Caco-2 (cell line): ENCODE results near the gene AHCYL2. TPM values are rescaled to one million over a fixed set of nuclear protein-coding genes. Genes with fewer than 3 reads are reported as not detected.

Experiments used
- BruUV-seq: library from RNA; stranded (reverse); fragments of 400-500 nt; replicated peaks from 2 replicates; lab custom pipeline; 2021; lab: Mats Ljungman, UMichigan
- CTCF ChIA-PET: fragments of 300-600 bp; sonication (Branson Sonifier 250); formaldehyde crosslinking; loops from one replicate; lab custom pipeline; 2022; ENCODE audit warnings: antibody characterized with exemption; lab: Charles Lee
- POLR2A ChIA-PET: fragments of 300-600 bp; sonication (Branson Sonifier 250); formaldehyde crosslinking; loops from one replicate; lab custom pipeline; 2022; ENCODE audit warnings: antibody characterized with exemption; lab: Charles Lee
- DNase-seq, 2 experiments: peaks; one replicate each; pipeline versions ENCODE4 v3.0.0 to v3.0.0-alpha.2; 2020 to 2022
- H3K27me3 ChIP-seq: replicated peaks from 2 replicates; pipeline ENCODE4 v1.6.0; 2011; ENCODE audit warnings: low read length; ENCODE audit not compliant: control insufficient read depth, insufficient read depth
- H3K36me3 ChIP-seq: 2 replicates; pipeline ENCODE4 v1.5.1; 2011; ENCODE audit warnings: low read length; ENCODE audit not compliant: control insufficient read depth, insufficient read depth
- H3K4me1 ChIP-seq: fragments of 250-450 bp; sonication (Bioruptor Pico); 2 replicates; pipeline ENCODE4 v1.5.1; 2020; ENCODE audit warnings: mild to moderate bottlenecking
- H3K4me3 ChIP-seq: 2 replicates; pipeline ENCODE4 v1.5.1; 2011; ENCODE audit warnings: low read depth, mild to moderate bottlenecking, control low read depth, low read length
- H3K9me3 ChIP-seq: fragments of 250-450 bp; sonication (Bioruptor Pico); 2 replicates; pipeline ENCODE4 v1.5.1; 2020; ENCODE audit warnings: mild to moderate bottlenecking, moderate library complexity
- H3K27ac Mint-ChIP-seq: one replicate; pipeline ENCODE4 v1.8.0; 2022; ENCODE audit warnings: mixed read lengths; ENCODE audit not compliant: unreplicated experiment
- H3K27me3 Mint-ChIP-seq: one replicate; pipeline ENCODE4 v1.8.0; 2022; ENCODE audit warnings: mixed read lengths; ENCODE audit not compliant: insufficient read depth, unreplicated experiment
- H3K36me3 Mint-ChIP-seq: one replicate; pipeline ENCODE4 v1.8.0; 2022; ENCODE audit warnings: mild to moderate bottlenecking, mixed read lengths; ENCODE audit not compliant: insufficient read depth, unreplicated experiment
- H3K4me1 Mint-ChIP-seq: one replicate; pipeline ENCODE4 v1.8.0; 2022; ENCODE audit warnings: low read depth, mixed read lengths; ENCODE audit not compliant: unreplicated experiment
- H3K4me3 Mint-ChIP-seq: one replicate; pipeline ENCODE4 v1.8.0; 2022; ENCODE audit warnings: mild to moderate bottlenecking, moderate library complexity, mixed read lengths; ENCODE audit not compliant: unreplicated experiment
- H3K9me3 Mint-ChIP-seq: one replicate; pipeline ENCODE4 v1.8.0; 2022; ENCODE audit warnings: mixed read lengths; ENCODE audit not compliant: unreplicated experiment
- intact Hi-C: fragments of 100-400 bp; cut with micrococcal nuclease; formaldehyde crosslinking; loops from one replicate; pipeline ENCODE4 v1.10.0; 2022; ENCODE audit not compliant: unreplicated experiment
- total RNA-seq: library from RNA; stranded (reverse); gene quantifications from 2 replicates; pipeline ENCODE4 v1.2.3, GENCODE V29; 2022
- TF ChIP-seq, protein P1 (sequence below), 2 experiments: fragments of 200-600 bp in 1 of 2; IDR thresholded peaks; 1 replicate in 1 of 2; 2 replicates in 1 of 2; pipeline versions ENCODE4 v1.5.1 to v1.8.0; 2011 to 2022; ENCODE audit warnings: antibody characterized with exemption in 1 of 2, control low read depth in 1 of 2, inconsistent platforms in 1 of 2, low read depth in 1 of 2, low read length in 1 of 2, mild to moderate bottlenecking in 1 of 2, moderate library complexity in 1 of 2; ENCODE audit not compliant: insufficient read depth in 1 of 2, severe bottlenecking in 1 of 2, unreplicated experiment in 1 of 2

AHCYL2 gene
- total RNA-seq, 1 experiment from 2014 or later, result 15.8 TPM

DNA sequence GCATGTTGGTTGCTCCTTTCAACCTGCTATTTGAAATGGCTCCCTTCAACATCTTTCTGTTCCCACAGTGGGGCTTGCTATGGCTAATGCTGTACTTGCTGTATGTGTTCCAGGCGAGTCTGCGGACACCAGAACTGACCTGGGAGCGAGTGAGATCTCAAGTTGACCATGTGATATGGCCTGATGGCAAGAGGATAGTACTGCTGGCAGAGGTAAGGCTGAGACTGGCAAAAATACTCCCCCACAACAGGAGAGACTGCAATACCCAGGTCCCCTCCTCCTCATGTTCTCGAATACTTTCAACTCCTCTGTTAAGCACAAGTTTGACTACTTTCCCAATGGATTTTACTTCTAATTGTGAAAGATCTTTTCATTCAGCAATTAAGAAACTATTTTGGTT lies 197.9 kb downstream of the AHCYL2 start:
- ChIA-PET POLR2A (no interaction called here), CTCF (no interaction called here)
- BruUV-seq, result no TSS peak
- Histone ChIP-seq H3K9me3 (no peaks in the 10 kb centered on the region), H3K36me3 (no peaks in the 10 kb centered on the region), H3K27me3 (no peaks in the 10 kb centered on the region), H3K4me1 (no peaks in the 10 kb centered on the region), H3K4me3 (no peak overlapping the region)
- H3K27ac Mint-ChIP-seq, result no peak overlapping the region
- intact Hi-C loops, result no loop called here
- no peaks in the 10 kb centered on the region for H3K27me3 Mint-ChIP-seq
- H3K4me1 Mint-ChIP-seq, result no peaks in the 10 kb centered on the region
- no peak overlapping the region for H3K4me3 Mint-ChIP-seq
- TF ChIP-seq, protein P1, sequence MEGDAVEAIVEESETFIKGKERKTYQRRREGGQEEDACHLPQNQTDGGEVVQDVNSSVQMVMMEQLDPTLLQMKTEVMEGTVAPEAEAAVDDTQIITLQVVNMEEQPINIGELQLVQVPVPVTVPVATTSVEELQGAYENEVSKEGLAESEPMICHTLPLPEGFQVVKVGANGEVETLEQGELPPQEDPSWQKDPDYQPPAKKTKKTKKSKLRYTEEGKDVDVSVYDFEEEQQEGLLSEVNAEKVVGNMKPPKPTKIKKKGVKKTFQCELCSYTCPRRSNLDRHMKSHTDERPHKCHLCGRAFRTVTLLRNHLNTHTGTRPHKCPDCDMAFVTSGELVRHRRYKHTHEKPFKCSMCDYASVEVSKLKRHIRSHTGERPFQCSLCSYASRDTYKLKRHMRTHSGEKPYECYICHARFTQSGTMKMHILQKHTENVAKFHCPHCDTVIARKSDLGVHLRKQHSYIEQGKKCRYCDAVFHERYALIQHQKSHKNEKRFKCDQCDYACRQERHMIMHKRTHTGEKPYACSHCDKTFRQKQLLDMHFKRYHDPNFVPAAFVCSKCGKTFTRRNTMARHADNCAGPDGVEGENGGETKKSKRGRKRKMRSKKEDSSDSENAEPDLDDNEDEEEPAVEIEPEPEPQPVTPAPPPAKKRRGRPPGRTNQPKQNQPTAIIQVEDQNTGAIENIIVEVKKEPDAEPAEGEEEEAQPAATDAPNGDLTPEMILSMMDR (IDR thresholded peaks at IDR 0.05; ENCODE audit: insufficient read depth in 1 of 2, low read depth in 1 of 2, low read length in 1 of 2, severe bottlenecking in 1 of 2, unreplicated experiment in 1 of 2), result no peak
- peaks cover 5% of the 10 kb centered on the region for H3K36me3 Mint-ChIP-seq
- DNase-seq, result no peak
- H3K9me3 Mint-ChIP-seq, result no peaks in the 10 kb centered on the region

DNA sequence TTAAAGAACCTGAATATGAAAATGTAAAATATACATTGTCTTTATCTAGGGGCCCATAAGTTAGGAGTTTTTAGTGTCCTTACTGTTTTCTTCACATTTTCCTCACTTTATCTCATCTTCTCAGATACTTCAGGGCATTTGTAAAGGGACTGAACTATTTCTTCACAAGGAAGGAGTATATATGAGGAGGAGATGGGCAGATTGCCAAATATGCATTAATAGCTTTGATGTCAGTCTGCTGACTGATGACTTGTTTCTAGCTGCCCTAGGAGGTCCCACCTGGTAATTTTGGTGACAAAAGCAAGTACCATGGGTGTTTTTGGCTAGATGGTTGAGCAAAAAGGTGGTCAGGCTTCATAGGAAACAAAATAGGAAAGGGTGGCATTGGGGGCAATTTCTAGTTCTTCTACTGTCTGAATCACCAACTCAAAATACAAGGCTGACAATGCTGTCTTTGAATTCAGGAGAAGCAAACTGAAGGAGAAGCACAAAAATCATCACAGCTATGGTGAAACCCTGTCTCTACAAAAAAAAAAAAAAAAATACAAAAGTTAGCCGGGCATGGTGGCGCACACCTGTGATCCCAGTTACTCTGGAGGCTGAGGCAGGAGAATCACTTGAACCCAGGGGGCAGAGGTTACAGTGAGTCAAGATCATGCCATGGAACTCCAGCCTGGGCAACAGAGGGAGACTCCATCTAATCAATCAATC lies 199.0 kb downstream of the AHCYL2 start:
- Mint-ChIP-seq H3K9me3 (no peaks in the 10 kb centered on the region), H3K36me3 (peaks cover 5% of the 10 kb centered on the region), H3K27ac (no peak overlapping the region), H3K4me3 (no peak overlapping the region), H3K27me3 (no peaks in the 10 kb centered on the region), H3K4me1 (no peaks in the 10 kb centered on the region)
- no peak for DNase-seq
- ChIA-PET POLR2A (no interaction called here), CTCF (no interaction called here)
- Histone ChIP-seq H3K9me3 (no peaks in the 10 kb centered on the region), H3K4me3 (no peak overlapping the region), H3K27me3 (no peaks in the 10 kb centered on the region), H3K4me1 (no peaks in the 10 kb centered on the region), H3K36me3 (no peaks in the 10 kb centered on the region)
- TF ChIP-seq, protein P1 (IDR thresholded peaks at IDR 0.05; ENCODE audit: insufficient read depth in 1 of 2, low read depth in 1 of 2, low read length in 1 of 2, severe bottlenecking in 1 of 2, unreplicated experiment in 1 of 2), result no peak
- BruUV-seq, result no TSS peak
- intact Hi-C loops, result no loop called here

DNA sequence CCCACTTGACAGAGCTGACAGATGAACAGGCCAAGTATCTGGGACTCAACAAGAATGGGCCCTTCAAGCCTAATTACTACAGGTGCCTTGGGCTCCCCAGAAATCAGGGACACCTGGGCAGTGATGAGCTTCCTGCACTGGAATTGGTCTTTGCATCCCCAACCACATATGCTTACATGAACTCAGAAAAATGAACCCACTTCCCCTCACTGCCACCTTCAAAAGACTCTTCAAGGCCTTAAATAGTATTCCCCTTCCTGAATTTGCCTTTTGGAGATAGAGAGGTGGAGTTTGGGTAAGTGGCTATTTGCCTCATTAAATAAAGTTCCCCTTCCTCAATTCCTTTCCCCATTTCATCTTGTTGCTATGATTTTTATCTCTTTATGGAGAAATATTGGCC lies 201.7 kb downstream of the AHCYL2 start:
- Mint-ChIP-seq H3K9me3 (no peaks in the 10 kb centered on the region), H3K4me1 (no peaks in the 10 kb centered on the region), H3K27me3 (no peaks in the 10 kb centered on the region), H3K4me3 (no peak overlapping the region), H3K27ac (no peak overlapping the region), H3K36me3 (peaks cover 5% of the 10 kb centered on the region)
- H3K4me3 ChIP-seq, result no peak overlapping the region
- TF ChIP-seq, protein P1 (IDR thresholded peaks at IDR 0.05; ENCODE audit: insufficient read depth in 1 of 2, low read depth in 1 of 2, low read length in 1 of 2, severe bottlenecking in 1 of 2, unreplicated experiment in 1 of 2), result no peak
- no TSS peak for BruUV-seq
- H3K9me3 ChIP-seq, result no peaks in the 10 kb centered on the region
- DNase-seq, result no peak
- intact Hi-C loops, result no loop called here
- no peaks in the 10 kb centered on the region for H3K36me3 ChIP-seq
- ChIA-PET POLR2A (no interaction called here), CTCF (interaction anchor here (0.6 kb wide), 1 partner anchor 52 kb away, joined by 3 read pairs; no protein-coding TSS in a partner anchor)
- no peaks in the 10 kb centered on the region for H3K27me3 ChIP-seq
- H3K4me1 ChIP-seq, result no peaks in the 10 kb centered on the region
